GM12865 (cell line): ENCODE data around the gene CREB1.

ENCODE experiments used
- DNase-seq: peaks from one replicate; pipeline ENCODE4 v3.0.0; 2010; ENCODE audit warnings: low read depth
- H3K4me3 ChIP-seq: 2 replicates; pipeline ENCODE4 v1.5.1; 2011; ENCODE audit warnings: mild to moderate bottlenecking, low read depth, low read length, control low read depth
- CTCF ChIP-seq: IDR thresholded peaks from 2 replicates; pipeline ENCODE4 v1.5.1; 2011; ENCODE audit warnings: low read length, control low read depth, low read depth, inconsistent platforms; ENCODE audit not compliant: insufficient read depth; ENCODE audit errors: missing control alignments

Gene CREB1

GRCh38 chr2:207529330-207530159 lies at the start of gene CREB1:
TSS of gene CREB1 (plus strand) at chr2:207529962. CDS start at chr2:207555636, 25,674 bp downstream.
- no peak for TF ChIP-seq CTCF
- DNase-seq = peak; percentile 99
- H3K4me3 ChIP-seq = peak within 1 kb of the TSS; percentile 79

- no peak overlapping the region for H3K4me3 ChIP-seq
- DNase-seq = no peak
- no peak for TF ChIP-seq CTCF
These were observed 49.2 kb upstream of the CREB1 start for GRCh38 chr2:207480521-207481040.

GRCh38 chr2:207481924-207482323 lies 47.8 kb upstream of the CREB1 start:
- TF ChIP-seq CTCF = no peak
- DNase-seq = no peak
- H3K4me3 ChIP-seq = no peak overlapping the region

GRCh38 chr2:207482630-207483029 lies 47.1 kb upstream of the CREB1 start:
- H3K4me3 ChIP-seq = no peak overlapping the region
- DNase-seq = no peak
- TF ChIP-seq CTCF = no peak

GRCh38 chr2:207483066-207483465 lies 46.7 kb upstream of the CREB1 start:
- no peak overlapping the region for H3K4me3 ChIP-seq
- DNase-seq = no peak
- TF ChIP-seq CTCF = no peak

- TF ChIP-seq CTCF = no peak
- H3K4me3 ChIP-seq = no peak overlapping the region
- DNase-seq = no peak
These were observed 46.3 kb upstream of the CREB1 start for GRCh38 chr2:207483477-207483876.
